NCI-H1092 (cell line): ENCODE results near the gene CDX1.

Experiments used
- DNase-seq: peaks from one replicate; lab custom pipeline; 2025; lab: John Stamatoyannopoulos, UW

CDX1 gene

GRCh38 chr5:150131978-150132694, 34.4 kb upstream of the CDX1 start:
- DNase-seq = no peak

- DNase-seq = no peak
Measured at GRCh38 chr5:150132740-150133139, 33.8 kb upstream of the CDX1 start.

- DNase-seq = no peak
Measured at GRCh38 chr5:150133581-150134197, 32.9 kb upstream of the CDX1 start.

- DNase-seq = no peak
Measured at GRCh38 chr5:150134198-150134588, 32.4 kb upstream of the CDX1 start.

GRCh38 chr5:150135557-150136304, 30.8 kb upstream of the CDX1 start:
- DNase-seq = no peak

GRCh38 chr5:150136305-150137167, 30.0 kb upstream of the CDX1 start:
- no peak for DNase-seq

- no peak for DNase-seq
Measured at GRCh38 chr5:150137168-150137957, 29.2 kb upstream of the CDX1 start.

GRCh38 chr5:150137997-150138396, 28.6 kb upstream of the CDX1 start:
- no peak for DNase-seq

GRCh38 chr5:150138551-150139265, 27.9 kb upstream of the CDX1 start:
- no peak for DNase-seq

- no peak for DNase-seq
Measured at GRCh38 chr5:150139334-150139733, 27.2 kb upstream of the CDX1 start.

GRCh38 chr5:150140830-150141229, 25.7 kb upstream of the CDX1 start:
- no peak for DNase-seq

- no peak for DNase-seq
Measured at GRCh38 chr5:150141544-150142184, 24.9 kb upstream of the CDX1 start.

GRCh38 chr5:150142185-150142958, 24.2 kb upstream of the CDX1 start:
- no peak for DNase-seq

GRCh38 chr5:150142959-150143349, 23.6 kb upstream of the CDX1 start:
- DNase-seq = no peak

GRCh38 chr5:150143350-150144245, 23.0 kb upstream of the CDX1 start:
- no peak for DNase-seq

GRCh38 chr5:150144246-150144801, 22.3 kb upstream of the CDX1 start:
- no peak for DNase-seq

- no peak for DNase-seq
Measured at GRCh38 chr5:150144879-150145278, 21.7 kb upstream of the CDX1 start.

- DNase-seq = no peak
Measured at GRCh38 chr5:150146235-150146634, 20.3 kb upstream of the CDX1 start.
